ENCODE data around the gene LAMB3.

GRCh38 chr1:209629621-209630382 is 22.4 kb downstream of the LAMB3 start:
- TF ChIP-seq EZH2 (IDR thresholded peaks at IDR 0.05; ENCODE audit: borderline replicate concordance, insufficient read depth, low read depth, low read length, poor library complexity, severe bottlenecking), result no peak
- TF ChIP-seq CTCF (IDR thresholded peaks at IDR 0.05), result no peak
